ENCODE data around the gene VPS13A. TPM values are rescaled to one million over a fixed set of nuclear protein-coding genes. Genes with fewer than 3 reads are reported as not detected.

The VPS13A gene
- total and polyA plus RNA-seq, 10 of the 15 experiments (the other 5 are each of a cell fraction or from before 2014, with no cell fraction given) = 10.0 to 35.2 (median 21.1) TPM

- no peak for TF ChIP-seq CREM (IDR thresholded peaks at IDR 0.05; ENCODE audit: low read depth)
Measured at GRCh38 chr9:77170991-77171699, 6.2 kb upstream of the VPS13A start (continued).

DNA sequence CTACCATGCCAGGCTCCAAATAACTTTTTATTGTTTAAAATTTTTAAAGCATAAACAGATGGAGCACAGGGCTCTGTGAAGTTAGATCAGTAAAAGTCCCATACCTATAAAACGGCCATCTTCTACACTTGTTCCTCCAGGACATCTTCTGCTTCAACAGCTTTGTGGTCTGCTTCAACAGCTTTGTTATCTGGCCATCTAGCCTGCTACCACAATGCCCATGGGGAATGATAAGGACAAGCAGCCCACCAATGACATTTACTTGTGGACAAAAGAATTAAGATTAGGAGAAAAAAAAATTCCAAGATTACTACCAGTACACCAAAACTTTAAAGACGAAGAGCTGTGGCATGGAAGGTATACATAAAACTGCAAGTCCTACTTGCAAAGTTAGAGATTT, 2.2 kb upstream of the VPS13A start:
- POLR2A ChIA-PET = interaction anchor here (0.7 kb wide), 1 partner anchor 119 kb away, joined by 4 read pairs; no protein-coding TSS in a partner anchor
- peaks cover 3% of the 10 kb centered on the region; the same call in 1 of the 2 replicates for H3K4me1 ChIP-seq (ENCODE audit: control insufficient read depth, insufficient read depth, low read length)
- no peaks in the 10 kb centered on the region for H3K36me3 ChIP-seq (ENCODE audit: control insufficient read depth in 2 of 2, insufficient read depth in 2 of 2, low read length in 1 of 2)
- no peaks in the 10 kb centered on the region for H3K9me3 ChIP-seq (replicated peaks; ENCODE audit: control insufficient read depth, insufficient read depth, low read length)
- no peak for ATAC-seq
- FAIRE-seq = no peak
- H3K79me2 ChIP-seq (ENCODE audit: control insufficient read depth, insufficient read depth, low read length) = peaks cover 26% of the 10 kb centered on the region
- no peak overlapping the region for H3K4me3 ChIP-seq
- in situ Hi-C loops (cut with MboI) = no loop called here
- intact Hi-C loops (cut with micrococcal nuclease; ENCODE audit: unreplicated experiment) = no loop called here
- H4K20me1 ChIP-seq (ENCODE audit: control insufficient read depth, insufficient read depth) = no peaks in the 10 kb centered on the region
- RAD21 ChIA-PET (ENCODE audit: unreplicated experiment) = interaction anchor here (2.4 kb wide), 1 partner anchor 8 kb away, joined by 9 read pairs; no protein-coding TSS in a partner anchor
- H3K4me2 ChIP-seq (ENCODE audit: control insufficient read depth, insufficient read depth) = no peak overlapping the region
- DNase-seq (ENCODE audit: low read depth, low spot score) = no peak
- BruUV-seq (replicated peaks) = no TSS peak
- no peaks in the 10 kb centered on the region; a peak in 1 of 4 replicates for H3K27me3 ChIP-seq (replicated peaks in 1 of 2; ENCODE audit: control insufficient read depth in 2 of 2, insufficient read depth in 2 of 2, low read length in 1 of 2)
- H2AFZ ChIP-seq (ENCODE audit: control insufficient read depth, low read depth, low read length) = no peak overlapping the region
- WGBS (ENCODE audit: insufficient coverage, insufficient replicate concordance, low lambda C conversion rate, missing lambda C conversion rate) = 0% methylated on average over 2 of the region's 2 CpGs
- SMC1A ChIA-PET (ENCODE audit: uncharacterized antibody, unreplicated experiment) = interaction anchor here (0.5 to 0.6 kb wide), 2 partner anchors 44 to 782 kb away, joined by 3 to 4 read pairs; no protein-coding TSS in a partner anchor
- CTCF ChIA-PET = interaction anchor here (1.1 to 3.2 kb wide), 2 partner anchors 9 to 282 kb away, joined by 3 to 21 read pairs; no protein-coding TSS in a partner anchor
- H3K27ac ChIP-seq (ENCODE audit: control insufficient read depth, insufficient read depth) = no peak overlapping the region
- no peak overlapping the region for H3K9ac ChIP-seq (ENCODE audit: control insufficient read depth, insufficient read depth, low read length)
- TF ChIP-seq SMAD5 (IDR thresholded peaks at IDR 0.05; ENCODE audit: low read depth) (no peak), SREBF2 (IDR thresholded peaks at IDR 0.05; ENCODE audit: low read length) (no peak), SPI1 (IDR thresholded peaks at IDR 0.05; ENCODE audit: borderline replicate concordance, insufficient read depth, low read depth, low read length) (no peak), STAT3 (IDR thresholded peaks at IDR 0.05; ENCODE audit: low read depth, low read length) (no peak), YY1 (IDR thresholded peaks at IDR 0.05; ENCODE audit: low read depth, low read length) (no peak), CEBPB (IDR thresholded peaks at IDR 0.05; ENCODE audit: borderline replicate concordance in 1 of 2, low read depth in 2 of 2, low read length in 2 of 2) (no peak), CHD2 (IDR thresholded peaks at IDR 0.05; ENCODE audit: borderline replicate concordance, low read depth, low read length) (no peak), KDM1A (IDR thresholded peaks at IDR 0.05; ENCODE audit: borderline replicate concordance) (no peak), RFX5 (IDR thresholded peaks at IDR 0.05; ENCODE audit: low read depth, low read length) (no peak), BCLAF1 (IDR thresholded peaks at IDR 0.05) (no peak), EP300 (IDR thresholded peaks at IDR 0.05; ENCODE audit: borderline replicate concordance in 1 of 2, control insufficient read depth in 1 of 2, low read depth in 2 of 2, low read length in 2 of 2) (no peak), SIX5 (IDR thresholded peaks at IDR 0.05; ENCODE audit: low read depth, low read length, severe bottlenecking) (no peak), SUPT20H (IDR thresholded peaks at IDR 0.05; ENCODE audit: borderline replicate concordance, control insufficient read depth, low read depth, low read length) (no peak)
- TF ChIP-seq, protein P1, sequence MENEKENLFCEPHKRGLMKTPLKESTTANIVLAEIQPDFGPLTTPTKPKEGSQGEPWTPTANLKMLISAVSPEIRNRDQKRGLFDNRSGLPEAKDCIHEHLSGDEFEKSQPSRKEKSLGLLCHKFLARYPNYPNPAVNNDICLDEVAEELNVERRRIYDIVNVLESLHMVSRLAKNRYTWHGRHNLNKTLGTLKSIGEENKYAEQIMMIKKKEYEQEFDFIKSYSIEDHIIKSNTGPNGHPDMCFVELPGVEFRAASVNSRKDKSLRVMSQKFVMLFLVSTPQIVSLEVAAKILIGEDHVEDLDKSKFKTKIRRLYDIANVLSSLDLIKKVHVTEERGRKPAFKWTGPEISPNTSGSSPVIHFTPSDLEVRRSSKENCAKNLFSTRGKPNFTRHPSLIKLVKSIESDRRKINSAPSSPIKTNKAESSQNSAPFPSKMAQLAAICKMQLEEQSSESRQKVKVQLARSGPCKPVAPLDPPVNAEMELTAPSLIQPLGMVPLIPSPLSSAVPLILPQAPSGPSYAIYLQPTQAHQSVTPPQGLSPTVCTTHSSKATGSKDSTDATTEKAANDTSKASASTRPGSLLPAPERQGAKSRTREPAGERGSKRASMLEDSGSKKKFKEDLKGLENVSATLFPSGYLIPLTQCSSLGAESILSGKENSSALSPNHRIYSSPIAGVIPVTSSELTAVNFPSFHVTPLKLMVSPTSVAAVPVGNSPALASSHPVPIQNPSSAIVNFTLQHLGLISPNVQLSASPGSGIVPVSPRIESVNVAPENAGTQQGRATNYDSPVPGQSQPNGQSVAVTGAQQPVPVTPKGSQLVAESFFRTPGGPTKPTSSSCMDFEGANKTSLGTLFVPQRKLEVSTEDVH (IDR thresholded peaks at IDR 0.05; ENCODE audit: low read depth, partially characterized antibody) = no peak
